Heart left ventricle (tissue), 13 donors: ENCODE data around the gene PCSK6.

Experiments used
- POLR2A ChIP-seq, 2 donors: fragments of 450-650 bp; IDR thresholded peaks; one replicate each; pipeline ENCODE4 v1.6.1; 2017; ENCODE audit warnings: antibody characterized with exemption in 2 of 2, mild to moderate bottlenecking in 2 of 2, moderate library complexity in 2 of 2
- TF ChIP-seq, protein P1 (sequence below), 12 donors: fragments of 200-600 bp; sonication (generic) in 4 of 12; IDR thresholded peaks; one replicate each; pipeline versions ENCODE4 v1.5.0 to v1.8.0; 2018 to 2022; ENCODE audit warnings: antibody characterized with exemption in 12 of 12, mild to moderate bottlenecking in 5 of 12
- donor health status: ischemic (EF 13 %, LVEDD 7.1; RV severe dilation, severe dysfunction).
- donor health status: DM: no; HTN: yes; CAD: no.
- donor health status: DM: no; HTN: no; CAD: no.
- donor health status: ischemic (EF 25% LVEDD 6.9; RV normal size, moderate dysfunction).
- donor health status: ischemic (EF 25% LVEDD 5.7; RV mildly dilated, moderate dysfunction).
- donor health status: ischemic (EF 35%, LVEDD 5.7; RV mildly dilated, moderate dysfunction).
- donor health status: nonischemic (EF 11% LVEDD 7.7; RV severe dilation, severe dysfunction).
- donor health status: DM: yes; HTN: yes; CAD: no.
- donor health status: PGD.
- donor health status: ischemic (EF 29% LVEDD 5.4; RV normal size, mild dysfunction).
- donor health status: nonischemic (EF 23%, LVEDD 6.1; RV moderate dilation, normal function).

DNA sequence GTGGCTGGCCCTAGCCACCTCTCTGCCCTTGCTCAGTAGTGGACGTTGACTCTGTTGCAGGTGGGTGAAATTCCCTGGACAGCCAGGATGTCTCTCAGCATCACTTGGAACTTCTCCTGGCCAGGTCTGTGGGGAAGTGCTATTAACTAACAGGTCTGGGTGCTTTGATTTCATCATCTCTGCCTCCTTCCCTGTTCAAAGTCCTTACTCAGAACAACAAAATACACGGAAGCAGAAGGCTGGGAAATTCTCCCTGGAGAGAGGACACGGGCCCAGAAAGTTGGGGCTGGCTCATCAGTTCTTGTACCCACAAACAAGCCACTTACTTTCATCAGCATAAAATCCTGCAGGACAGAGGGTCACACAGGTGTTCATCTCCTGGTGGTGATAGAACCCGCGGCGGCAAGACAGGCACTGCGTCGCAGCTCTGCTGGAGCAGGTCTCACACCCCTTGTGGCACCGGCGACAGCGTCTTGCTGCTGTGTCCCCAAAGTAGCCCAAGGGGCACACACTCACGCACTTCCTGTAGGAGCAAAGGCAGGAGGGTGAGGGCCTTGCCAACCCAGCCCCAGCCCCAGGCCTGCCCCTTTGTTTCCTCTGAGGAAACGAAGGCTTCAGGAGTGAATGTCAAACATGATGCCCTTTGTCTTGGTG is 164.9 kb downstream of the PCSK6 start:
- TF ChIP-seq, protein P1, sequence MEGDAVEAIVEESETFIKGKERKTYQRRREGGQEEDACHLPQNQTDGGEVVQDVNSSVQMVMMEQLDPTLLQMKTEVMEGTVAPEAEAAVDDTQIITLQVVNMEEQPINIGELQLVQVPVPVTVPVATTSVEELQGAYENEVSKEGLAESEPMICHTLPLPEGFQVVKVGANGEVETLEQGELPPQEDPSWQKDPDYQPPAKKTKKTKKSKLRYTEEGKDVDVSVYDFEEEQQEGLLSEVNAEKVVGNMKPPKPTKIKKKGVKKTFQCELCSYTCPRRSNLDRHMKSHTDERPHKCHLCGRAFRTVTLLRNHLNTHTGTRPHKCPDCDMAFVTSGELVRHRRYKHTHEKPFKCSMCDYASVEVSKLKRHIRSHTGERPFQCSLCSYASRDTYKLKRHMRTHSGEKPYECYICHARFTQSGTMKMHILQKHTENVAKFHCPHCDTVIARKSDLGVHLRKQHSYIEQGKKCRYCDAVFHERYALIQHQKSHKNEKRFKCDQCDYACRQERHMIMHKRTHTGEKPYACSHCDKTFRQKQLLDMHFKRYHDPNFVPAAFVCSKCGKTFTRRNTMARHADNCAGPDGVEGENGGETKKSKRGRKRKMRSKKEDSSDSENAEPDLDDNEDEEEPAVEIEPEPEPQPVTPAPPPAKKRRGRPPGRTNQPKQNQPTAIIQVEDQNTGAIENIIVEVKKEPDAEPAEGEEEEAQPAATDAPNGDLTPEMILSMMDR (IDR thresholded peaks at IDR 0.05) = no peak
- TF ChIP-seq POLR2A (IDR thresholded peaks at IDR 0.05) = no peak
